Colonic mucosa (tissue), 4 donors: ENCODE data around the gene PIEZO2. TPM values are rescaled to one million over a fixed set of nuclear protein-coding genes. Genes with fewer than 3 reads are reported as not detected.

Source experiments
- DNase-seq: peaks from one replicate; pipeline ENCODE4 v3.0.0-alpha.2; 2020
- H3K27ac ChIP-seq: fragments of 200-600 bp; one replicate; pipeline ENCODE4 v1.8.0; 2021
- H3K27me3 ChIP-seq: fragments of 200-600 bp; one replicate; pipeline ENCODE4 v1.8.0; 2021
- H3K36me3 ChIP-seq: fragments of 200-600 bp; one replicate; pipeline ENCODE4 v1.8.0; 2021
- H3K4me1 ChIP-seq: fragments of 200-600 bp; one replicate; pipeline ENCODE4 v1.8.0; 2021; ENCODE audit warnings: mild to moderate bottlenecking
- H3K4me3 ChIP-seq: fragments of 200-600 bp; one replicate; pipeline ENCODE4 v1.8.0; 2021
- H3K9ac ChIP-seq, 2 donors: one replicate each; pipeline ENCODE4 v1.7.0; 2013; ENCODE audit warnings: control low read depth in 2 of 2, low read depth in 2 of 2, low read length in 2 of 2
- H3K9me3 ChIP-seq: fragments of 200-600 bp; one replicate; pipeline ENCODE4 v1.8.0; 2021
- intact Hi-C: fragments of 100-400 bp; cut with DNase I; formaldehyde crosslinking; loops from one replicate; pipeline ENCODE4 v1.14.1; 2022
- total RNA-seq, 2 donors: library from RNA; stranded (reverse); fragmentation: NEBNext Ultra II Directional in 1 of 2; extraction: Animal tissue kit (Norgen Biotek cat#: 25700) in 1 of 2; gene quantifications; one replicate each; pipeline ENCODE4 v1.2.1, GENCODE V29; 2021
- TF ChIP-seq, protein P1 (sequence below): fragments of 200-600 bp; IDR thresholded peaks from one replicate; pipeline ENCODE4 v1.8.0; 2022; ENCODE audit warnings: antibody characterized with exemption, mild to moderate bottlenecking
- donor health status: healthy.
- donor health status: DM: no; HTN: no; CAD: no.
- donor health status: DM: no; HTN: no; CAD: no.

PIEZO2 gene
- total RNA-seq, 2 donors from 2014 or later: 0.79 to 4.0 TPM

DNA sequence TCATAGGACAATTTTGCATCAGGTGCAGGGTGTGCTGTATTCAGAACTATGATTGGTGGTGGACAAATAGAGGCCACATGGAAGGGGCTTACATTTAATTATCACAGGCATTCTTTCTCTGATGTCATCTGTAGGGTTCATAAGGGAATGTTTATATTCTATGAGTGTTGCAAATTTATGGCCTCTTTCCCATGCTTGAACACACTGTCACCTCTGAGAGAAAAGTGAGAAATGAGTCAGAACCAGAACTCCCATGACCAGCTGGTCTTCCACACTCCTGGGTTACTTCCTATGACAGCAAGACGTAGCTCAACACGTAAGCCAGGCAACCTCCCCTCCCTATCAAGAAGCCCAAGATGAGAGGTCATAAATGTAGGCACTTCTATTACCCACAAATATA is 310.8 kb downstream of the PIEZO2 start:
- Histone ChIP-seq H3K27ac (no peak overlapping the region), H3K27me3 (no peaks in the 10 kb centered on the region), H3K4me3 (no peak overlapping the region), H3K9me3 (no peaks in the 10 kb centered on the region), H3K4me1 (no peaks in the 10 kb centered on the region), H3K9ac (no peak overlapping the region), H3K36me3 (no peaks in the 10 kb centered on the region)
- TF ChIP-seq, protein P1, sequence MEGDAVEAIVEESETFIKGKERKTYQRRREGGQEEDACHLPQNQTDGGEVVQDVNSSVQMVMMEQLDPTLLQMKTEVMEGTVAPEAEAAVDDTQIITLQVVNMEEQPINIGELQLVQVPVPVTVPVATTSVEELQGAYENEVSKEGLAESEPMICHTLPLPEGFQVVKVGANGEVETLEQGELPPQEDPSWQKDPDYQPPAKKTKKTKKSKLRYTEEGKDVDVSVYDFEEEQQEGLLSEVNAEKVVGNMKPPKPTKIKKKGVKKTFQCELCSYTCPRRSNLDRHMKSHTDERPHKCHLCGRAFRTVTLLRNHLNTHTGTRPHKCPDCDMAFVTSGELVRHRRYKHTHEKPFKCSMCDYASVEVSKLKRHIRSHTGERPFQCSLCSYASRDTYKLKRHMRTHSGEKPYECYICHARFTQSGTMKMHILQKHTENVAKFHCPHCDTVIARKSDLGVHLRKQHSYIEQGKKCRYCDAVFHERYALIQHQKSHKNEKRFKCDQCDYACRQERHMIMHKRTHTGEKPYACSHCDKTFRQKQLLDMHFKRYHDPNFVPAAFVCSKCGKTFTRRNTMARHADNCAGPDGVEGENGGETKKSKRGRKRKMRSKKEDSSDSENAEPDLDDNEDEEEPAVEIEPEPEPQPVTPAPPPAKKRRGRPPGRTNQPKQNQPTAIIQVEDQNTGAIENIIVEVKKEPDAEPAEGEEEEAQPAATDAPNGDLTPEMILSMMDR: no peak
- no peak for DNase-seq
- intact Hi-C loops: no loop called here

DNA sequence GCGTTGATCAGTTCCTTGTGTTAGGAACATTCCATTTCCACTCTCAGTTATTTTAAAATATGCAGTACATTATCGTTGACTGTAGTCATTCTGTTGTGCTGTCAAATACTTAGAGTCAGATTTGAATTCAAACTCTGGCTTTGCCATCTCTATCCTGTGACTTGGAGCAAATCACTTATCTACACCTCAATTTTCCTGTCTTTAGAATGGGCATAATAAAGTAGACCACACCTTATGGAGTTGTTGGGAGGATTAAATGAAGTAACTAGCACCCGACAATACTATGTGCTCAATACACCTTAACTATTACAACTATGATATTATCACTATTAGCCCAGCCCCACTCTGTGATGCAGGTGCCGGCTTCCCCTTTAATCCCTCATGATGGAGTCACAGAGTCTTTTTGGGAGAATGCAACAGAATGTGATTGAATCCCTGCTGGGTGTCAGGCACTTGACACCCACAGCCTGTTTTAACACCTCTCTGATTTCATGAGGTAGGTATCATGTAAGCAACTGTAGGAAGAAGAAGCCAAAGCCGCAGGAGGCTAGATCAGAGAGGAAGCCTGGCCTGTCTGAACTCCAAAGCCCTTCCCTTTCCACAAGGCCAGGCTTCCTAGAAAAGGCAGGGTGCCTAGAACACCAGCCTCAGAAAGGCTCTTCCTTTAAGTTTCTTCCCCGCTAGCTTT is 315.1 kb downstream of the PIEZO2 start:
- Histone ChIP-seq H3K4me1 (no peaks in the 10 kb centered on the region), H3K27me3 (no peaks in the 10 kb centered on the region), H3K4me3 (no peak overlapping the region), H3K9me3 (no peaks in the 10 kb centered on the region), H3K36me3 (no peaks in the 10 kb centered on the region), H3K9ac (no peak overlapping the region), H3K27ac (no peak overlapping the region)
- TF ChIP-seq, protein P1: no peak
- DNase-seq: no peak
- intact Hi-C loops: no loop called here

DNA sequence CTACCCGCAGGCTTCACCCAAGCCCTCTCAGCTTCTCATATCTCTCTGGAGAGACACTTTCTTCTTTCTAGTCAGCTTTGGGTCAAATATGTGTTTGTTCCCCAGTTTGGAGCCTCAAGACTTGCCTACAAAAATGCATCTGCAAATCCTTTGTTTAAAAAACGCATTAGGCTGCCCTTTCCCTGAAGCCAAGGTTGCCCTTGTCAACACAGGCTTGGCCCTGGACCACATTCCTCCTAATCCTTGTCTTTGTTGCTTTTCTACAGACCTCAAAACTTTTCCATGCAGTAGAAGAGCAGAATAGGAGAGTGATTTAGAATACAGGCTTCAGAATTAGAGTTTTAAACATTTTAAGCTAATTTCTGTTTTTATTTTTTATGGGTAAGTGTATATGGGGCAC is 315.7 kb downstream of the PIEZO2 start:
- no peak overlapping the region for H3K4me3 ChIP-seq
- H3K9ac ChIP-seq: no peak overlapping the region
- no peak for DNase-seq
- no peak overlapping the region for H3K27ac ChIP-seq
- H3K4me1 ChIP-seq: no peaks in the 10 kb centered on the region
- H3K36me3 ChIP-seq: no peaks in the 10 kb centered on the region
- H3K27me3 ChIP-seq: no peaks in the 10 kb centered on the region
- TF ChIP-seq, protein P1: no peak
- no peaks in the 10 kb centered on the region for H3K9me3 ChIP-seq
- intact Hi-C loops: no loop called here

DNA sequence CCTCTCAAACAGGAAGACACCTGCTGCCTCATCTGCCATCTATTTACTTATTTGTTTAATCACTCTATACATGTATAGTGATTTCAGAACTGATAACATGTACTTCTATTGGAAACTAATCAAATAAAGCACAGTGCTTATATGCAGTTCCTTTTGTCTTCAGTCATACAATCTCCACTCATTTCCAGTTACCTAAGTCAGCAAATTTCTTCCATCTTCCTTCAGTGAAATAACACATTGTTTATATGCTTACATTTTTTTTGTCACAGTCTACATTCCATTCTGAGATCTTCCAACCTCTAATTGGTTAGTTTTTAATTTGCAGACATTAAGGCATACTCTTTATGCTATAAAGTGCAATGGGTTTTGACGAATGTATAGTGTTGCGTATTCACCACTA is 323.0 kb downstream of the PIEZO2 start:
- H3K4me1 ChIP-seq: no peaks in the 10 kb centered on the region
- no peaks in the 10 kb centered on the region for H3K36me3 ChIP-seq
- intact Hi-C loops: no loop called here
- H3K27me3 ChIP-seq: no peaks in the 10 kb centered on the region
- no peaks in the 10 kb centered on the region for H3K9me3 ChIP-seq
- TF ChIP-seq, protein P1: no peak
- H3K9ac ChIP-seq: no peak overlapping the region
- DNase-seq: no peak
- H3K4me3 ChIP-seq: no peak overlapping the region
- no peak overlapping the region for H3K27ac ChIP-seq

DNA sequence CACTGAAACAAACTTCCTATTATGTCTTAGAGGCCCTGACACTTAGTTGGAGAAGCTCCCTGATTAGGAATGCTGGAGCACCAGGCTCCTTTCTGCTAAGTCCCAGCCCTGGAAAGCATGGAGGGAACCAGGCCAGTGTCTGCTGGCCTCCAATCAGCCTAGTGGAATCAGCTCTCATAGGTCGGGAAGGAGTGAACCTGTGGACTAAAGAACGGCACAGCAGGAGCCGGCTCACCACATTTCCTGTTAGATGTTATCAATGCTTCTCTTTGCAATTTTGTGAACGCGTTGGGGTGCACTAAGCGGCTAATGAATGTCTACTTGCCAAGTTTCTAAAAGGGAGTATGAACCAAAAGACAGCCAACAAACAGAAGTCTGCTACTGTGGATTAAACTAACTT is 326.9 kb downstream of the PIEZO2 start:
- Histone ChIP-seq H3K9me3 (no peaks in the 10 kb centered on the region), H3K36me3 (no peaks in the 10 kb centered on the region), H3K4me3 (no peak overlapping the region), H3K27ac (no peak overlapping the region), H3K9ac (no peak overlapping the region), H3K4me1 (no peaks in the 10 kb centered on the region), H3K27me3 (no peaks in the 10 kb centered on the region)
- DNase-seq: no peak
- TF ChIP-seq, protein P1: no peak
- intact Hi-C loops: no loop called here
